ENCODE measurements around the gene GGCT. TPM values are rescaled to one million over a fixed set of nuclear protein-coding genes. Genes with fewer than 3 reads are reported as not detected.
"Not testable (repeated sequence)": the region's sequence is repeated elsewhere in the genome, so short reads cannot be mapped to it uniquely, and the experiment has no call there.

GGCT gene
- total RNA-seq, 3 donors from 2014 or later, result 29.9 to 50.2 (median 32.8) TPM

DNA sequence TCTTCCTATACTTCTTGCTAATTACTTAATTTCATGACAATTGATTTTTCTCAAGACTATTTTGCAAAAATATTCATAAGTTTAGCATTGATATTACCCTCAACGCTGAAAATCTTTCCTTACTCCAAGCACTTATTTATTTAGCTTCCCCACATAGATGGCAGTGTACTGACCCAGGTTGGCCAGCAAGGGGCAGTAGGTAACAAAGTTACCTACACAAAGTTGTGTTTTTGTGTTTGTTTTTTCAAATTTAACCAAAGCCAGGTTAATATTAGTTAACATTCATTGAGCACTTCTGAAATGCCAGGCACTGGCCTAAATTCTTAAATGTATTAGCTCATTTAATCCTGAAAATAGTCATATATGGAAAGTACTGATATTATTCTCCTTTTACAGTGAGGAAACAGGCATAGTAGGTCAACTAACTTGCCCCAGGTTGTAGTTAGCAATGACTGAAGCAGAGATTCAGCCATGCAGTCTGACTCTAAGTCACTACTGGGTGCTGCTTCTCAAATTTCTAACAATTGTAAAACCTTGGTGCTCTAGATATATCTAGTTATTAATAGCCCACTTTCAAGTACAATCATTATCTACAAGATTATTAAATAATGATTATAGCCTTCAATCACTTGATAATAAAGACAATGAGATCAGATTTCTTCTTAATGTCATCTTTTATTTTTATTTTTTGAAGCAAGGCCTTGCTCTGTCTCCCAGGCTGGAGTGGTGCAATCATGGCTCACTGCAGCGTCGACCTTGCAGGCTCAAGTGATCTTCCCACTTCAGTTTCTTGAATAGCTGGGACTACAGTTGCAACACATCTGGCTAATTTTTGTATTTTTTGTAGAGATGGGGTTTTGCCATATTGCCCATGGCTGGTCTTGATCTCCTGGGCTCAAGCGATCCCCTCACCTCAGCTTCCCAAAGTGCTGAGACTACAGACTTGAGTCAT lies 5.8 kb upstream of the GGCT start:
- TF ChIP-seq, protein P1, sequence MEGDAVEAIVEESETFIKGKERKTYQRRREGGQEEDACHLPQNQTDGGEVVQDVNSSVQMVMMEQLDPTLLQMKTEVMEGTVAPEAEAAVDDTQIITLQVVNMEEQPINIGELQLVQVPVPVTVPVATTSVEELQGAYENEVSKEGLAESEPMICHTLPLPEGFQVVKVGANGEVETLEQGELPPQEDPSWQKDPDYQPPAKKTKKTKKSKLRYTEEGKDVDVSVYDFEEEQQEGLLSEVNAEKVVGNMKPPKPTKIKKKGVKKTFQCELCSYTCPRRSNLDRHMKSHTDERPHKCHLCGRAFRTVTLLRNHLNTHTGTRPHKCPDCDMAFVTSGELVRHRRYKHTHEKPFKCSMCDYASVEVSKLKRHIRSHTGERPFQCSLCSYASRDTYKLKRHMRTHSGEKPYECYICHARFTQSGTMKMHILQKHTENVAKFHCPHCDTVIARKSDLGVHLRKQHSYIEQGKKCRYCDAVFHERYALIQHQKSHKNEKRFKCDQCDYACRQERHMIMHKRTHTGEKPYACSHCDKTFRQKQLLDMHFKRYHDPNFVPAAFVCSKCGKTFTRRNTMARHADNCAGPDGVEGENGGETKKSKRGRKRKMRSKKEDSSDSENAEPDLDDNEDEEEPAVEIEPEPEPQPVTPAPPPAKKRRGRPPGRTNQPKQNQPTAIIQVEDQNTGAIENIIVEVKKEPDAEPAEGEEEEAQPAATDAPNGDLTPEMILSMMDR (IDR thresholded peaks at IDR 0.05), result peak; percentile 63
- Histone ChIP-seq H3K36me3 (ENCODE audit: low read depth) (no peaks in the 10 kb centered on the region), H3K9me3 (no peaks in the 10 kb centered on the region), H3K4me1 (ENCODE audit: low read depth) (no peaks in the 10 kb centered on the region), H3K4me3 (no peak overlapping the region)
- ATAC-seq (peak; percentile 71), DNase-seq (peak in 1 of 3 donors; percentile 36)
- intact Hi-C loops (cut with DNase I, micrococcal nuclease), result no loop called here

DNA sequence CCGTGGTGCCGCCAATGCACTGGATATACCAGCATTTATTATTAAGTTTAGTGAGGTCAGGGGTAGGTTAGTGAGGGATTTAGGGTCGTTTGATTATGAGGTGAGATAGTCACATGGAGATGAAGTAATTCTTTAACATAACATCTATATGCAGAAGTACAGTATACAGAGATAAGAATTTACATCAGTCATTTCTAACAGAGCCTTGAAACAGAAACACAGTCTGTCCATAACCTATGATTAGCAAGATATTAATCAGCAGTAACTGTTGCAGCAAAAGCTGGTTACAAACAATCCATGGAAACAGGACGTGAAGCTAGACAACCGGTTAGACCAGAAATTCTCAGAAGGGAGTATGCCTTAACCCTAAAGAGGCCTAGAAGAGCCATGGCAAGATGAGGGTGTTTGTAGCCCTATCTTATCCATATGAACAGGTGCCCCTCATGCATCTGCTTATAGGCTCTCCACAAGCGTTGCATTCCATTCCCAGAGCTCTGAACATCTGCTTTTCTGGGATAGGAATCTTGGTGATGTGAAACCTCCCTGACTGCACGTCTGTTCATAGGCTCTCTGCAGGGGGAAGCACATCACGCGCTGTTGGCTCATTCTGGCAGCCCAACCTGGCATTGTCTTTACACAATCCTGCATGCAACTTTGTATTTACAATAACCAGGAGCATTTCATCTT lies 4.7 kb upstream of the GGCT start:
- intact Hi-C loops (cut with DNase I, micrococcal nuclease); ATAC-seq: not testable (repeated sequence)

DNA sequence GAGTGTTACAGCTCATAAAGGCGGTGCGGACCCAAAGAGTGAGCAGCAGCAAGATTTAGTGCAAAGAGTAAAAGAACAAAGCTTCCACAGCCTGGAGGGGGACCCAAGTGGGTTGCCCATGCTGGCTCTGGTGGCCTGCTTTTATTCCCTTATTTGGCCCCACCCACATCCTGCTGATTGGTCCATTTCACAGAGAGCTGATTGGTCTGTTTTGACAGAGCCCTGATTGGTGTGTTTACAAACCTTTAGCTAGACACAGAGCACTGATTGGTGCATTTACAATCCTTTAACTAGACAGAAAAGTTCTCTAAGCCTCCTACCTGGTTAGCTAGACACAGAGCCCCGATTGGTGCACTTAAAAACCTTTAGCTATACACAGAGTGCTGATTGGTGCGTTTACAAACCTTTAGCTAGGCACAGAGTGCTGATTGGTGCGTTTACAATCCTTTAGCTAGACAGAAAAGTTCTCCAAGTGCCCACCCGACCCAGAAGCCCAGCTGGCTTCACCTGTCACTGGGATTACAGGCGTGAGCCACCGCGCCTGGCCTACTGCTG lies 2.8 kb upstream of the GGCT start:
- H3K36me3 ChIP-seq (ENCODE audit: low read depth); ATAC-seq; intact Hi-C loops (cut with DNase I, micrococcal nuclease); H3K9me3 ChIP-seq; DNase-seq; H3K4me3 ChIP-seq: not testable (repeated sequence)
- H3K4me1 ChIP-seq (ENCODE audit: low read depth), result peaks cover 15% of the 10 kb centered on the region

More for the DNA sequence above, 4.7 kb upstream of the GGCT start:
- not testable (repeated sequence) for H3K4me3 ChIP-seq; DNase-seq; H3K36me3 ChIP-seq (ENCODE audit: low read depth); H3K9me3 ChIP-seq; H3K4me1 ChIP-seq (ENCODE audit: low read depth)

DNA sequence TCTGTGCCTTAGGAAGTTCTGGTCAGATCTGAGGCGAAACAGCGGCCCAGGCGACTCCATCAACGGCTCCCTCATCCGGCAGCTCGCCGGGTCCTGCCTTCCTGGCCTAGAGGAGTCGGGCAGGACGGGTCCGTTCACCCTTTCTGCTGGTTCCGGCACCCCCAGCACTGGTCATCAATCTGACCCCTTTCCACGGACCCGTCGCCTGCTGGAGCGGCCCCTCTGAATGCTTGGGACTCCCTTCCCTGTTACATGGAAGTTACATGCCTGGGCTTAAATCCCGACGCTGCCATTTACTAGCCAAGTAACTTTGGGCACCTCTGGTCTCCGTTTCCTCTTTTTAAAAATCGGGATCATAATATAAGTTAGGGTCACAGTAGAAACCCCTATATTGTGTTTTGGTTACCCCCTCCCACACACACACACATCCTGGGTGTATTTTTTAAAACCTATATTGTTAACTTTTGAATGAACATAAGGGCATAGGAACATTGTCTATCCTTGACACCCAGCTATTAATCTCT lies 607 bp upstream of the GGCT start:
- intact Hi-C loops (cut with DNase I, micrococcal nuclease), result no loop called here
- Histone ChIP-seq H3K9me3 (no peaks in the 10 kb centered on the region), H3K4me1 (ENCODE audit: low read depth) (peaks cover 16% of the 10 kb centered on the region), H3K36me3 (ENCODE audit: low read depth) (no peaks in the 10 kb centered on the region), H3K4me3 (peak overlapping the region; percentile 83)
- TF ChIP-seq, protein P1 (IDR thresholded peaks at IDR 0.05), result no peak
- DNase-seq (no peak), ATAC-seq (peak; percentile 27)

DNA sequence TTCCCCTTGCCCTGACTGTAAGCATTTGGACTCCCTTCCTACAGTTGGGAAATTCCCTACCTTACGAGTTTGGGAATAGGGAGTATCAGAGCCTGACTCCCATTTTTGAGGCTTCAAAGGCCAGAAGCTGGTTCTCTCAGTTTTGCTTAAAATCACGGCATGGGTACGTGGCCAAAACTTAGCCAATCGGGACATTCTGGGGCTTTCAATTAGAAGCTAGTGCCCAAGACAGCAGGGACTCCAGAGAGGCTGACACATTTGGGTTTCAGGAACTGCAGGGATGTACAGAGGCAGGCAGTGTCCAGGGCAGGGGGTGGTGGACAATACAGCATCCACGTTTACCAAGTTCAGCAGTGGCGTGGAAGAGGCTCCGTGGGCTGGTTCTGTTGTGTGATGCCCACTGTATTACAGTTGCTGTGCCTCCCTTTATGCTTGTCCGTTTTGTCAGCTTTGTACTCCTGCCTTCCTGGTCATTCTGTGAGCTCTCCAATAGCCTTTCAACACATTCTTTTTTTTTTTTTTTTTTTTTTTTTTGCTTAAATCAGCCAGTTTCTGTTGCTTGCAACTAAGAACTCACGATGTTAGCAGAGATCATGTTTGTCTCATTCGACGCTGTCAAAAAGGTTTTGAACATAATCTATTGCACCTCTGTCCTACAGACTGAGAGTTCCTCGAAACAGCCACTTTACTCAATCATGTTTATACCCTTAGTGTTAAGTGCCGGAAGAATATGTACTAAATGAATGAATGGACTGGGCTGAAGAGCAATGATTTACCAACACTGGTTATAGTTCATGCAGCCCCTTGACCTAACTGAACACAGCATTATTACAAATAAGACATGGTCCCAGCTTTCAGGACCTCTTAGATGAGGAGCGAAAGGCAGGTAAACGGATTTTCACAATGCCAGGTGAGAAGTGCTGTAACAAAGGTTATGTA lies 1.1 kb downstream of the GGCT start:
- Histone ChIP-seq H3K4me1 (ENCODE audit: low read depth) (peaks cover 16% of the 10 kb centered on the region), H3K4me3 (peak overlapping the region; percentile 83), H3K36me3 (ENCODE audit: low read depth) (no peaks in the 10 kb centered on the region), H3K9me3 (no peaks in the 10 kb centered on the region)
- ATAC-seq (no peak), DNase-seq (no peak)
- TF ChIP-seq, protein P1 (IDR thresholded peaks at IDR 0.05), result no peak
- intact Hi-C loops (cut with DNase I, micrococcal nuclease), result no loop called here

Data from mucosa of descending colon (tissue), 3 donors.